ENCODE results near the gene ERO1A.

The ERO1A gene

GRCh38 chr14:52694761-52695480, 437 bp downstream of the ERO1A start:
- peak; percentile 62 for DNase-seq (ENCODE audit: low spot score)

DNA sequence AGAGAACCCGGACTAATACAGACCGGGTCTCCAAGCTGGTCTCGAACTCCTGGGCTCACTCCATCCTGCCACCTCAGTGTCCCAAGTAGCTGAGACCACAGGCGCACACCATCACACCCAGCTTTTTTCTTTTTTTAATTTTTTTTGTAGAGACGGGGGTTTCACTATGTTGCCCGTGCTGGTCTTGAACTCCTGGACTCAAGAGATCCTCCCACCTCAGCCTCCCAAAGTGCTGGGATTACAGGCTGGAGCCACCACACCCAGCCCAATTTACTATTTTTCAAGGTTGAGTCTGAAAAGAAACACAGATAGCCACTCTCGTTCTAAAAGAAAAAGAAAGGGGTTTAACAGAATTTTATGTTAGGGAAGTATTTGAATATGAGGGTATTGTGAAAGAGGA, 1.8 kb downstream of the ERO1A start:
- no peak for DNase-seq (ENCODE audit: low spot score)

- no peak for DNase-seq (ENCODE audit: low spot score)
Measured at GRCh38 chr14:52693036-52693435, 2.3 kb downstream of the ERO1A start.

GRCh38 chr14:52692248-52692962, 3.0 kb downstream of the ERO1A start:
- DNase-seq (ENCODE audit: low spot score): no peak

- DNase-seq (ENCODE audit: low spot score): no peak
Measured at GRCh38 chr14:52690983-52691760, 4.2 kb downstream of the ERO1A start.

DNA sequence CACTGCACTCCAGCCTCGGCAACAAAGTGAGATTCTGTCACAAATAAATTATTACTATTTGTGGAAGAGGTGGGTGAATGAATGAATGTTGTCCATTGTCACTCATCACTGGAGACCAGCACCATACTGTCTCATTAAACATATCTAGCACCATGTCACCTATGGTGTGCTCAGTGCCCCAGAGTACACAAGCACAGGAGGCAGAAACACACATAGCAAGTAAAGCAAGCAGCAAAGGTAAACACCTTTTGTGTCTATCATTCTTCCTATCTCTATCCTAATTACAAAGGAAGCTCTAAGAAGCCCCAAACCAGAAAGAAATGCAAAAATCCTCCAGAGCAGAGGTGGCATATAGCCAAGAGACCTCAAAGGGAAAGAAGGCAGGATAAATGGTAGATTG, 9.2 kb downstream of the ERO1A start:
- DNase-seq (ENCODE audit: low spot score): no peak

GRCh38 chr14:52683985-52684520, 11.3 kb downstream of the ERO1A start:
- DNase-seq (ENCODE audit: low spot score): no peak

GRCh38 chr14:52678591-52678990, 16.8 kb downstream of the ERO1A start:
- peak; percentile 48 for DNase-seq (ENCODE audit: low spot score)

- no peak for DNase-seq (ENCODE audit: low spot score)
Measured at GRCh38 chr14:52663850-52664249, 31.5 kb downstream of the ERO1A start.

- DNase-seq (ENCODE audit: low spot score): no peak
Measured at GRCh38 chr14:52661314-52661713, 34.0 kb downstream of the ERO1A start.

DNA sequence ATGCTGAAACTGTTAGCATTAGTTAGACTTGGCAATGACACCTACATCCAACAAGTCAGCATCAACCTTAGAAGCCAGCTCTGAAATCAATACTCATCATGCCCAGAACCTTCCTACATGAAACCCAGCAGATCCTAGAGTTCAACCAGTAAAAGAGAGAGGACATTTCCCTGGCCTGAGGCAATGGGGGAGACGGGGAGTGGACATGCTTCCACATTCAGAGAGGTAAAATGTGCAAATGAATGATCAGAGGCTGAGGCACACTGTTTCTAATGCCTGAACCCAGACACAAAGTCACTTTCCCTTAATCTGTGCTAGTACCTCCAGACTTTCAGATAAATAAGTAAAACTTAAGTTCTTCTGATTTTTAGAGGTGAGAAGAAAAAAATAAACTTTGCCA, 34.5 kb downstream of the ERO1A start:
- DNase-seq (ENCODE audit: low spot score): no peak

- no peak for DNase-seq (ENCODE audit: low spot score)
Measured at GRCh38 chr14:52660325-52660724, 35.0 kb downstream of the ERO1A start.

- no peak for DNase-seq (ENCODE audit: low spot score)
Measured at GRCh38 chr14:52656905-52657304, 38.5 kb downstream of the ERO1A start.

DNA sequence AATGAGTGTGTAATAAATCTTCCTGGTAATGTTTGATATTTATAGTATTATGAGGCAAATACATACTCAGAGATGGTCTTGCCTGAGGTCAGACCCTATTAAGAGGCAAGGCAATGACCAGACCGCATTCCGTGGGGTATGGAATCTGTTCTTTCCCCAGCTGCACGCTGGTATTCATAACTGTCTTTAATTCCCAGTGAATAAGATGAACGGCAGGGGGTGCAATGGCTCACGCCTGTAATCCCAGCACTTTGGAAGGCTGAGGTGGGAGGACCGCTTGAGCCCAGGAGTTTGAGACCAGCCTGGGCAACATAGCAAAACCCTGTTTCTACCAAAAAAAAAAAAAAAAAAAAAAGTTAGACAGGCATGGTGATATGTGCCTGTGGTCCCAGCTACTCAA, 44.6 kb downstream of the ERO1A start:
- no peak for DNase-seq (ENCODE audit: low spot score)

DNA sequence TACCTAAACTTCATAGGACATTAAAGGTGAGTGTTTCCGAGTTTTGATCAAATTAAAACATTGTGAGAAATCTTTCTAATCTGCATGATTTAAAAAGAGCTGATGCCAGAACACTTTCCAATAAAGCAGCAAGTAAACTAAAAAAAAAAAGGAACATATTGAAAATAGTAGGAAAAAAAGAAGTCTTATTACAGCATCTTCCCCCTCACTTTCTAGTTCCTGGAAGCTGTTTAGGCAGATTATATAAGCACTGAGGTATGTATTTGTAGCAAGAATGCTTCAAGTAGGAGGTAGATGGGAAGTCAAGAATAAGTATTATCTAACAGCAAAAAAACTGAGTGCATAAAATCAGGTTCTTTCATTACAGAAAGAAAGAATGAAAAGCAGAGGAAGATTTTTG, 45.8 kb downstream of the ERO1A start:
- DNase-seq (ENCODE audit: low spot score): no peak

GRCh38 chr14:52641745-52642144, 53.6 kb downstream of the ERO1A start:
- no peak for DNase-seq (ENCODE audit: low spot score)

GRCh38 chr14:52640137-52640536, 55.2 kb downstream of the ERO1A start:
- no peak for DNase-seq (ENCODE audit: low spot score)

DNA sequence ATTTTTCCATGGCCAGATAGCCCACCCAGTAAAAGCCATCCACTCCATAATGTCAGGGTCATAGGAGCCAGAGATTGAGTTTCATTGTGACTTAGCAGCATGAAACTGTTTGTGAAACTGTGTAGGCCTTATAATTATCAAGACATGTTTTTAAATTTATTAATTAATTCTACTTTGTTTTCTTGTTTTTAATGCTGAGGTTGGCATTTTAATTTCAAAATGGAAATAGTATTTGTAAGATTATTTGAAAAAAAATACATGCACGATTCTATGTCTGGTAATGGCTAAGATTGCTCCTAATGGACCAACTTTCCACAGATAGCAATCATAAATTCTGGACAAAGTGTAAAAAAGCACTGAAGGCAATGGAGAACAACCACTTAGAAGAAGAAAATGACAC, 75.7 kb downstream of the ERO1A start:
- DNase-seq (ENCODE audit: low spot score): no peak

- no peak for DNase-seq (ENCODE audit: low spot score)
Measured at GRCh38 chr14:52618602-52619001, 76.8 kb downstream of the ERO1A start.

GRCh38 chr14:52610187-52610586, 85.2 kb downstream of the ERO1A start:
- no peak for DNase-seq (ENCODE audit: low spot score)

GRCh38 chr14:52609445-52610044, 85.8 kb downstream of the ERO1A start:
- DNase-seq (ENCODE audit: low spot score): no peak

GRCh38 chr14:52607061-52607460, 88.3 kb downstream of the ERO1A start:
- no peak for DNase-seq (ENCODE audit: low spot score)

All from RKO (cell line).